Frontal cortex (tissue), 4 donors: ENCODE data around the gene GSTM2. TPM values are rescaled to one million over a fixed set of nuclear protein-coding genes. Genes with fewer than 3 reads are reported as not detected.

ENCODE experiments used
- DNase-seq, 2 donors: peaks; one replicate each; pipeline ENCODE4 v3.0.0; 2012; ENCODE audit warnings: low spot score in 2 of 2
- FAIRE-seq: peaks from 2 replicates; lab custom pipeline; 2012; peaks lifted over from hg19 to GRCh38; lab: Jason Lieb, UNC
- total RNA-seq: library from RNA; depleted of rRNA; stranded (reverse); fragments of >200 nt; gene quantifications from one replicate; pipeline ENCODE4 v1.2.3, GENCODE V29; 2014
- donor health status: control.
- donor health status: control.
- donor health status: control.

Gene GSTM2
- 18.8 TPM for total RNA-seq

DNA sequence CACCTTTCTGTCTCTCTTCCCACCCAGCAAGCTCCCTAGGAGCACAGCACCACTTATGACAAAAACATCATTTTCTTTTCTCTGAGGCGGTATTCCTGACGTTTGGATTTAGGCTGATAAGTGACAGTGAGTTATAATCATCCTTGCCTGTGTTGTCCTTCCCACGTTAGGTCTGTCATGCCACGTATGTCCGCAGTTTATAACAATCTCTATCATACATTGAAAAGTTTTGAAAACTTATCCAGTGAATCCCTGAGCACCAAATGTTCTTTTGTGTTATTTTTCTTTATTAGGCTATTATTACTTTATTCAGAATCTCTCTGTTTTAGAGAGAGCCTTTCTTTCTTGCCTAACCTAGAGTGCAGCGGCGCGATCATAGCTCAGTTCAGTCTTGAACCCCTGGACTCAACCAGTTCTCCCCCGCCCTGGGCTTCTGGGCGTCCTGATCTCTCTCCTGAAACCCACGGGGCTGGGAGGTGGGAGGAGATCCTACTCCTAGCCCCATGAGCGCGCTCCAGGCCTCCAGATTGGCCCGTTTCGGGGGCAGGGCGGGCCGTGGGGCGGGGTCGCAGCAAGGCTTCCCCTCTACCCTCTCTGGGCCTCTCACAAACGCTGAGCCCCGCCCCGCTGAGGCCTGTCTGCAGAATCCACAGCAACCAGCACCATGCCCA is at the start of gene GSTM2:
TSS of gene GSTM2 (plus strand) at position 606 of the 671 bp plus-strand sequence. CDS start at position 665, 59 bp downstream.
- no peak for FAIRE-seq

DNA sequence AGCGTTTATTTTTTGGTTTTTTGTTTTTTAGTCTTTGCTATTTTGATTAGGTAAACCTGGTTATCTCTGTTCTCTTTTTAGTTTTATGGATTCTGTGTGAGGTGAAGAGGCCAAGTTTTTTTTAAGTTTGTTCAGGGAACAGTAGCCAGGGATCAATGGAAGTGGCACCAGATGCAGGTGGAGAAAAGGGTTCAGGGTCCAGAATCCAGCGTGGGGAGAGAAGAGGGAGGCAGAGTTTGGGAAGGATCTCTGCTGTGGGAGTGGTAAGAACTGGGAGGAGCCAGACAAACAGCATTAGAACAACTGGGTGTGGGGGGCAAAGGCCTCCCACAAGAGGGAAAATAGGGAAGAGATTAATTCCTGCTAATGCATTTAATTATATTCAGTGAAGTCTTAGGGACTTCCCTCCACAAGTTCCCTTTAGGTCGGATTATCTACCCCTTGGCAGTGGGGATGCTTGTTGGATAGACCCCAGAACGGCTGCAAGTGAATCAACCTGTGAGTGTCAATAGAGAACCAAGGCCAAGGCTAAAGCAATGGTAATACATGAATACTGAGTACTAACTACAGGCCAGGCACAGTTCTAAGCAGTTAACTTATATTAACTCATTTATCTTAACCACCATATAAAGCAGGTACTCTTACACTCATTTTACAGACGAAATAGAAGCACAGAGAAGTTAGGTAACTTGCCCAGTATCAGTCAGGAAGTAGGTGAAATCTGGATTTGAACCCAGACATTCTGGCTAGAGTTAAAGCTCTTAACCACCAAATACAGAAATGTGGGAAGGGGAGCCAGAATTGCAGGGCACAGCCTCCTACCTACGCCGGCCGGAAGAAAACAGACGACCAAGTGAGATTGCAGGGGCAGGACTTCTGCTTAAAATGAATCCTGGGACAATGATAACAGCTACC is 48.9 kb upstream of the GSTM2 start:
- no peak for FAIRE-seq
- no peak for DNase-seq

More for the DNA sequence above, at the start of gene GSTM2:
- peak; percentile 57 to 78 for DNase-seq

DNA sequence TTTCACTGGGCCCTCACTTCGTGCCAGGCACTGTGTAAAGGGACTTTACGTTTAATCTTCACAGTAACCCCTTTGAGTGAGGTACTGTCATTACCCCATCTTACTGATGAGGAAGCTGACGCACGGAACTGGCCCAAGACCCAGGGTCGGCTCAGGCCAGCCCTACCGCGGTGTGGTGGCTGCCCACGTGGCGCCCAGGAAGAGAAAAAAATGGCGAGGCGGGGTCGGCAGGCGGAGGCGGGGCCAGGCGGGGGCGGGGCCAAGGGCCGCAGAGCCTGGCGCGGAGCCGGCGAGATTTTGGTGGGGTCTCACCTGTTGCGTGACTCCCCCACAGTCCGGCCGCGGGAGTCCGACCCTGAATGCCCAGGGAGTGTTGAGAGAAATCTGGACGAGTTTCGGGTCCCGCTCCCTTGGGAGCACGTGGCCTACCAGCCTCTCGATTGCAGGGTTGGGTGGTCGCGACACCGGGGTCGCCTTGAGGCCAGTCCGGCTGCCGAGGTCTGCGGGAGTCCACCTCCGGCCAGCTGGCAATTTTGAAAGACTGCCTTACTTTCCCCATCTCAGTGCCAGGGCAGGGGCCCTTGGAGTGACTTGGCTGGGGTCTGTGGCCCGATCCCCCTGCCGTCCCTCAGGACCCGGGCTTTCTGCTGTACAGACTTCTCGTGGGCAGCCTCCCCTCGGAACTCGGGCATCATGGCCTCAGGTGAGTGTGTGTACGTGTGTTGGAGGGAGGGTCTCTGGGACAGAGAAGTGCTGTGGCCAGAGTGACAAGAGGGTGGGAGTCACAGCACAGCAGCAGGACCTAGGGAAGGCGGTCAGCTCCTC is 48.1 kb upstream of the GSTM2 start, which contains the start of the genes AMPD2 and GNAT2:
TSS of gene AMPD2 (plus strand) at position 262 of the 825 bp plus-strand sequence. CDS start 1,339 bp downstream, outside the sequence.
TSS of gene GNAT2 (minus strand) at position 41 of the 825 bp plus-strand sequence. CDS start 6,746 bp downstream, outside the sequence.
- DNase-seq (peak in 1 of 2 donors; percentile 76), FAIRE-seq (no peak)

DNA sequence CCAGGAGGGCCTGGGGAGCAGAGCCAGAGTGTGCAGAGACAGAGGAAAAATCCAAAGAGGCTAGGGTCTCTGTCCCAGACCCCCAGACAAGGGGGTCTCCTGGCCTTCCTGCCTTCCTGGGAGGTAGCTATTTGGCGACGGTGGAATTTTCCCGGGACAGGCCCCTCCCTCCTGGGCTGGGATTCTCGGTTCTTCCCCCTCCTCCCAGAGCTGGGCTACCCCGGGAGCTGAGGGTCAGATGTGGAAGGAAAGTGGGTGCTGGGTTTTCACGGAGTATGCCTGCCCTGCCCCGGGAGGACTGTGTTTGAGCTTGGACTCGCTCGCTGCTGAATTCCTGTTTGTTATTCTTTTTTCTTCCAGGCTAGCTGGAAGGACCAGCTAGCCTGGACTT is 47.5 kb upstream of the GSTM2 start:
- DNase-seq, result peak; percentile 62 to 70
- no peak for FAIRE-seq

DNA sequence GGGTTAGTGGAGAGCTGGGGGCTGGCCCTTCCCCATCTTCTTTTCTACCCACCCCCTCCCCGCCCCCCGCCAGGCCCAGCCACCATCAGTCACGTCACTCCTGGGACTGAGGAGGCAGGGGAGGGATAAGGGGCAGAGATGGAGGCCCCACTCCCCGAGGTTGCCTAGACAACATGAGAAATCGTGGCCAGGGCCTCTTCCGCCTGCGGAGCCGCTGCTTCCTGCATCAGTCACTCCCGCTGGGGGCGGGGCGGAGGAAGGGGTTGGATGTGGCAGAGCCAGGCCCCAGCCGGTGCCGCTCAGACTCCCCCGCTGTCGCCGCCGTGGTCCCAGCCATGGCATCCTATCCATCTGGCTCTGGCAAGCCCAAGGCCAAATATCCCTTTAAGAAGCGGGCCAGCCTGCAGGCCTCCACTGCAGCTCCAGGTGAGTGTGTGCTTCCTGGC is 47.0 kb upstream of the GSTM2 start:
- no peak for FAIRE-seq
- DNase-seq, result peak; percentile 84 to 92

DNA sequence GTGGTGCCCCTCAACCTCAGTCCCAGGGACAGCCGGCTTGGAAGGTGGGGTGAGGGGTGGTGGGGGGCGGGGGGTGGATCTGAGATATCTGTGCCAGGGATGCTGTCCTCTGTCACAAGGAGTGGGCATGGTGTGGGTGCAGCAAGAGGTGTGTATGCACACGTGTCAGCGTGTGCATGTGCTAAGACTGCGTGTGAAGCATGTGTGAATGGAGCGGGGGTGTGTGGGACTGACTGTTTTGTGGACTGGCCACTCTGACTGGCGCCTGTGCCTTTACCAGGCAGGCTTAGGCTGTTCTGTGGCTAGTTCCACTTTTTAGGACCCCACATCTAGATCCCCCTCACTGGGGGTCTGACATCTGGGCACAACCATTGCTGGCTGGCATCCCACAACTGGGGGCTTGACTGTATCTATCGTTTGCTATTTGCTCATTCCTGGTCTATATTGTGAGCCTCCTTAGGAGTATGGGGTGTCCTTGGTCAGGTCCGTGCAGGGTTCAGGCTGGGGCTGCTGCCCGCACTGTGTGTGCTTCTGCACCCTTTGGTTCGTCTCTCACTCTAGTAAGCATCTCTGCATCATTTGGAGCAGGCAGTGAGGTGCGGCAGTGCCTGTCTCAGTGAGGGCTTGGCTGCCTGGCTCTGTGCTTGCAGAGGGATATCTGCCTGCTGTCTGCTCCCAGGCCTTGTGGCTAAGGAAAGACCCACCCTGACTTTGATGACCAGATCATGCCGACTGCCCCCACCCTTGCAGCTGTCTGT is 46.3 kb upstream of the GSTM2 start:
- DNase-seq (peak in 1 of 2 donors; percentile 63), FAIRE-seq (no peak)

DNA sequence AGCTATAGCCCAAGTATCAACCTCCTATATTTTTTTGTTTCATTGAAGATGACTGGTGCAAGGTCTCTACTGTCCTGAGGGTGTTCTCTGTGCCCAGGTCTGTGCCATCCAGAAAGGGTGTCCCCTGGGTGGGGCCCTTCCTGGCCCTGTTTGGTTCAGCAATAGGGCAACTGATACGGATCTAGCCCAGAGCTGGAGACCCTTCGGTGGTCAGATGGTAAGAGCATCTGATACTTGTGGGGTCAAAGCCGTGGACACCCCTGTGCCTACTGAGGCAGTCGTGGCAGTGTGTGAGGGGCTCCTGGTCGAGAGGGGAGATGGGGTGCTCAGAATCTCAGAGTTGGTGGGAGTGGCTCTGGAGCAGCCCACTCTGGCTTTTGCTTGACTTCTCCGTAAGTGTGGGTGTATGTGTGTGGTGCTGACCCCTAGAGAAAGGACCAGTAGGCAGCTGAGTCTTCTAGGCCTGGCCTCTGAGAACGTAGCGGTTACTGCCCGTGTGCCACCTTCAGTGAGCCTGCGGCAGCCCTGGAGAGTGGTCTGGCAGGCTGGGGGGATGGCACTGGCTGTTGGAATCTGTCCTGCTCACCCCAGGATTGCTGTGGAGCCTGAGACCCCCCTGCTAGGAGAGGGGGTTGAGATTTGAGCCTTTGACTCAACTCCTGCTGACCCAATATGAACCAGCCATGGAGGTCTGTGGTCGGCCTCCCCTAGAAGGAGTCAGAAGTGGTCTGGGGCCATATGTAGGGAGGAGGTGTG is 45.5 kb upstream of the GSTM2 start:
- DNase-seq (no peak), FAIRE-seq (no peak)

DNA sequence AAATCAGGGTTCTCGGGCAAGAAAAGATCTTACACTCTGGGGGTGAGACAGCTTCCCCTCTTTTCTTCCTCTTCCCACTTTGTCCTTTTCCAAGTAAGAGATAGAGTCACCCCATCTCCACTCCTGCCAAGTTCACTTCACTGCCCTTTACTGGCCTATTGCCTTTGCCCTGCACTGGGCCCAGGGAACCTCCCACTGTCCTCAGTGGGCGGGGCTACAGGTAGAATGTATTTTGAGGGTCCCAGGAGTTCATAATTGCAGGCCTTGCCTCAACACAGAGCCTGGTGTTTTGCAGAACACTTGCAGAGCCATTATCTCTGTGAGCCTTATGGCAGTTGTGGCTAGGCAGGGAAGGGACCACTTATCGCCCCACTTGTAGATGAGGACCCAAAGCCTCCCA is 45.0 kb upstream of the GSTM2 start:
- no peak for FAIRE-seq

DNA sequence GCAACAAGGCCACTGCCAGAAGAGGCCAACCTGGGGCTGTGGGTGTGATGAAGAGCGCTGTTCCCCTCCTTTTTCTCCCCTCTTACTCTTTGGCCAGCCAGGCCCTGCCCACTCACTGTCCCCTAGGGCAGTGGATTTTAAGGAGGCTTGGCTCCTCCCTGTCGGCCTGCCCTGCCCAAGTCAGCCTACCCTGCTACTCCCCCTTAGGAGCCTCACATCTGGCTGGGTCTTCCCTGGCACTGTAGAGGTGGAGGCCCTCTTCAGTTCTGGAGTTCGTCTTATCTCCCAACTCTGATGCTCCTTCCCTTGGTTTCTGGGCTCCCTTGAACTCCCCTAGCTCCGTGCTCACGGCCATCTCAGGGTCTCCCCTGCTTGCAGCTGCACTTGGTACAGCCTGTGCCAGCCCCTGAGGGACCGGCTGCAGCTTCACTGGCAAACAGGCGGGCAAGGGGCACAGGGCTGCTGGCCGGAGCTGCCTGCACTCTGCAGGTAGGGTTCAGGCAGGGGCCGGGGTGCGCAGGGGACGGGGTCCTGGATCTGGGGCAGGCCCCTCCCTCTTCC is 44.2 kb upstream of the GSTM2 start:
- no peak for FAIRE-seq
- DNase-seq, result no peak

More for the DNA sequence above, 45.0 kb upstream of the GSTM2 start:
- DNase-seq, result no peak

DNA sequence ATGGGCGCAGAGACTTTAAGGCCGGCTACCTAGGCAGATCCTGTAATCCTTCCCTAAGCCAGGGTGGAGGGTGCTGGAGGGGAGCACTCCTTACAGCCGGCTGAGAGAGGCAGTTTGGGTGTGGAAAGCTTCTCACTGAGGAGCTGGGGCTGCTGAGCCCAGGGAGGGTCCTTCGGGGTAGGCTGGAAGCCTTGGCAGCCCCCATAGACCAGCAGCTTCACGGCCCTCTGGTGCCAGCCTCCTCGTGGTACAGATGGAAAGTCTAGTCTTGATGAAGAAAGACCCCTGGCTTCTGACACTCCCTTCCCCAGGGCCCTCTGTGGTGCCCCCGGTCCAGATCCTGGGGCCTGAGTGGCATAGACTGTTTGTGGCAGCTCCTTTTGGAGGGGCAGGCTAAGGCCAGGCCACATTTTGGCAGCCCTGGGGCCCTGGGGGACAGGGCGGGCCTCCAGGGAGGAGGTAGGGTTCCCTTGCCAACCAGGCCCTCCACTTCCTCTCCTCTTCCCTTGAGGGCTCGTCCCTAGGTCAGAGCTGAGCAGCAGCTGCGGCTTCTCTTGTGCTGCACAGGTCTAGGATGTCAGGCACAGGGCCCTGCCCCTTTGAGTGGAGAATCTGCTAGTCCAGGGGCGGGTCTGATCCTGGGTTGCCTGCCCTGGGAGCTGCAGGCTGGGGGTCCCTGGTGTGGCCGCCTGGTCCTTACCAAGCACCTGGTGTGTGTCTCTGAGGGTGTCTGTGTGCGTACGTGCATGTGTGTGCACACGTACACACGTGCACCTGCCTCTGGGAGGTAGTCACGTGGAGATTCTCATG is 43.5 kb upstream of the GSTM2 start:
- DNase-seq (no peak), FAIRE-seq (no peak)

DNA sequence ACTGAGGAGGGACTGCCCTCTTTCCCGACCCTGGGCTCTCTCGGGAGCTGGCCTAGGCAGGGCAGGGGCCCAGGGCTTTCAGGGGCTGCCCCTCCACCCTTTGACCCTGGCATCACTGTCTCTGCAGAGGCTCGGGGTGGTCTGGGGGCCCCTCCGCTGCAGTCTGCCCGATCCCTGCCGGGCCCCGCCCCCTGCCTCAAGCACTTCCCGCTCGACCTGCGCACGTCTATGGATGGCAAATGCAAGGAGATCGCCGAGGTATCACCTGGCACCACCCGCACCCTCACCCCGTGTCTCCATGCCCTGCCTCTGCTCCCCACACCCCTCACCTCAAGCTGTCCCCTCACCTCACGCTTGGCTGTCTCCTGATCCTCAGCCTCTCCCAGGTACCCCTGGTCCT is 42.7 kb upstream of the GSTM2 start:
- DNase-seq, result no peak

DNA sequence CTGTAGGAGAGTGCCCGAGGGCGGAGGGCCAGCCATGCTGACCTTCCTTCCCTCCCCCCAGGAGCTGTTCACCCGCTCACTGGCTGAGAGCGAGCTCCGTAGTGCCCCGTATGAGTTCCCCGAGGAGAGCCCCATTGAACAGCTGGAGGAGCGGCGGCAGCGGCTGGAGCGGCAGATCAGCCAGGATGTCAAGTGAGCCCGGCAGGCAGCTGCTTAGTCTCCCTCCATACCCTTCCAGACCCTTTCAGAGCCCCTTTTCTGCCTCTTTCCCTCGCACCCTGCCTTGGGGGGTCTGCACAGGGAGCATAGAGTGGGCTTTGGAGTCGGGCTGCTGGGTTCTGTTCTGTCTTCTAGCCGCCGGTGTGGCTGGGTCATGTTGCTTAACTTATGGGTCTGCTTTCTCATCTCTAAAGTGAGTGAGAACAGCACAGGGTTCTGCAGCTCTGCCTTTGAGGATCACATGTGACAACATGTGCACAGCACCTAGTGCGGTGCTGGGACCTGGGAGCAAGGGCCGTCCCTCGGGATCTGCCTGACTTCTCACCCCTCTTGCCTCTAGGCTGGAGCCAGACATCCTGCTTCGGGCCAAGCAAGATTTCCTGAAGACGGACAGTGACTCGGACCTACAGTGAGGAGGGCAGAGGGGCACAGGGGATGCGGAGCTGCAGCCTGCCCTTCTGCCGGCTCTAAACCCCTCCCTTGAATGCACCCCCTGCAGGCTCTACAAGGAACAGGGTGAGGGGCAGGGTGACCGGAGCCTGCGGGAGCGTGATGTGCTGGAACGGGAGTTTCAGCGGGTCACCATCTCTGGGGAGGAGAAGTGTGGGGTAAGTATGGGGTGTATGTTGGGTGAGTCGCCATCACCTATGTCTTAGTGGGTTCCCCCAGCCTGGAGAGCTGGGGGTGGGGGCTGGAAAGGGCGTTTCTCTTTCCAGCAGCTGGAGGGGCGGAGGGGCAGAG is 42.0 kb upstream of the GSTM2 start:
- DNase-seq, result no peak
- no peak for FAIRE-seq

More for the DNA sequence above, 42.7 kb upstream of the GSTM2 start:
- no peak for FAIRE-seq

DNA sequence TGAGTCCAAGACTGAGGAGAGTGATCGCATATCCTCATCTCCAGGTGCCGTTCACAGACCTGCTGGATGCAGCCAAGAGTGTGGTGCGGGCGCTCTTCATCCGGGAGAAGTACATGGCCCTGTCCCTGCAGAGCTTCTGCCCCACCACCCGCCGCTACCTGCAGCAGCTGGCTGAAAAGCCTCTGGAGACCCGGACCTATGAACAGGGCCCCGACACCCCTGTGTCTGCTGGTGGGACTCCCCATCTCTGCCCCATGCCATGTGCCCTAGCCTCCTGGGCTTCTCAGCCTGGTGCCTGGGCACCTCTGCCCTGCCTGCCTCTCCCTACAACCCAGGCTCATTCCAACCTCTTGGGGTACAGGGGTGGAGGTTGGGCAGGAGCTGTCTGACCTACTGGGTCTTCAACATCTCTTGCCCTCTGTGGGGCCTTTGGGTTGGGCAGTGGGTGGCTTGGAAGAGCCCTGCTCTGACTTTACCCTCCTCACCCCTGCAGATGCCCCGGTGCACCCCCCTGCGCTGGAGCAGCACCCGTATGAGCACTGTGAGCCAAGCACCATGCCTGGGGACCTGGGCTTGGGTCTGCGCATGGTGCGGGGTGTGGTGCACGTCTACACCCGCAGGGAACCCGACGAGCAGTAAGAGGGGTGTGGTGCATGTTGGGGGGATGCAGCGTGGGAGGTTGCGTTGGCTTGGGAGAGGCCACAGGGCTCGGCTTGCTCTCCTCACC is 41.0 kb upstream of the GSTM2 start:
- no peak for FAIRE-seq
- DNase-seq, result no peak

DNA sequence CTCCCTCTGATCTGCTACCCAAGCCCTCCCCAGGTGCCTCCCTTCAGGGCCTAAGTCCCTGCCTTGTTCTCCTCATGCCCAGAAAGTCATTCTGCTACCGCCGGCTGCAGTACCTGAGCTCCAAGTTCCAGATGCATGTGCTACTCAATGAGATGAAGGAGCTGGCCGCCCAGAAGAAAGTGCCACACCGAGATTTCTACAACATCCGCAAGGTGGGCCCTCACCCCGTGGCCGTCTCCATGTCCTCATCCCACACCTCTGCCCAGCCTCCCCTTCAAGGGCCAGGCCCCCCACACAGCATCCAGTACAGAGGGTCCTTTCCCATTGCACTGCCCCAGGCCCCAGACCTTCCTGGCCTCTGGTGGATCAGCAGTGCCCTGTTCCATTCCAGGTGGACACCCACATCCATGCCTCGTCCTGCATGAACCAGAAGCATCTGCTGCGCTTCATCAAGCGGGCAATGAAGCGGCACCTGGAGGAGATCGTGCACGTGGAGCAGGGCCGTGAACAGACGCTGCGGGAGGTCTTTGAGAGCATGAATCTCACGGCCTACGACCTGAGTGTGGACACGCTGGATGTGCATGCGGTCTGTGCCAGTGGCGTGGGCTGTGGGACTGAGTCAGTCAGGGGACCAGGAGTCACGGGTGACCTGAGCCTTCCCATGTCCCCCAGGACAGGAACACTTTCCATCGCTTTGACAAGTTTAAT is 40.0 kb upstream of the GSTM2 start:
- FAIRE-seq (no peak), DNase-seq (no peak)
